Measurements from ENCODE around the gene AOX1. TPM values are rescaled to one million over a fixed set of nuclear protein-coding genes. Genes with fewer than 3 reads are reported as not detected.

Gene AOX1
- total and polyA plus RNA-seq, 7 donors = 1.6 to 65.5 (median 27.0) TPM

- Histone ChIP-seq H3K27ac (no peak overlapping the region), H3K4me3 (no peak overlapping the region), H3K36me3 (no peaks in the 10 kb centered on the region), H3K4me1 (no peaks in the 10 kb centered on the region), H3K27me3 (no peaks in the 10 kb centered on the region), H3K9me3 (no peaks in the 10 kb centered on the region)
- 84 to 87% methylated on average over 3 of the region's 3 CpGs for WGBS, 2 donors
- no peak for DNase-seq
- intact Hi-C loops (cut with DNase I) = no loop called here
- TF ChIP-seq POLR2AphosphoS5 (IDR thresholded peaks at IDR 0.05) = no peak
- TF ChIP-seq CTCF (IDR thresholded peaks at IDR 0.05) = no peak
- no peak for TF ChIP-seq POLR2A (IDR thresholded peaks at IDR 0.05)
- TF ChIP-seq EP300 (IDR thresholded peaks at IDR 0.05) = no peak
These were observed 13.4 kb downstream of the AOX1 start for GRCh38 chr2:200599206-200599605.

GRCh38 chr2:200600549-200601225, 14.9 kb downstream of the AOX1 start:
- TF ChIP-seq POLR2AphosphoS5 (IDR thresholded peaks at IDR 0.05) (no peak), EP300 (IDR thresholded peaks at IDR 0.05) (no peak), POLR2A (IDR thresholded peaks at IDR 0.05) (no peak), CTCF (IDR thresholded peaks at IDR 0.05) (no peak)
- Histone ChIP-seq H3K36me3 (no peaks in the 10 kb centered on the region), H3K9me3 (no peaks in the 10 kb centered on the region), H3K4me3 (no peak overlapping the region), H3K27me3 (no peaks in the 10 kb centered on the region), H3K4me1 (no peaks in the 10 kb centered on the region), H3K27ac (no peak overlapping the region)
- intact Hi-C loops (cut with DNase I) = no loop called here
- DNase-seq = no peak
- WGBS, 2 donors = 30 to 55% methylated on average over 7 of the region's 7 CpGs

GRCh38 chr2:200602584-200602983, 16.8 kb downstream of the AOX1 start:
- no peaks in the 10 kb centered on the region for H3K27me3 ChIP-seq
- TF ChIP-seq POLR2A (IDR thresholded peaks at IDR 0.05) = no peak
- TF ChIP-seq EP300 (IDR thresholded peaks at IDR 0.05) = no peak
- TF ChIP-seq CTCF (IDR thresholded peaks at IDR 0.05) = no peak
- no peak for TF ChIP-seq POLR2AphosphoS5 (IDR thresholded peaks at IDR 0.05)
- 93 to 97% methylated on average over 4 of the region's 4 CpGs for WGBS, 2 donors
- H3K9me3 ChIP-seq = no peaks in the 10 kb centered on the region
- no peak for DNase-seq
- peaks cover 0 to 11% (median 0%) of the 10 kb centered on the region in 4 donors for H3K36me3 ChIP-seq
- H3K27ac ChIP-seq = no peak overlapping the region
- H3K4me3 ChIP-seq = no peak overlapping the region
- no peaks in the 10 kb centered on the region for H3K4me1 ChIP-seq
- intact Hi-C loops (cut with DNase I) = no loop called here

- intact Hi-C loops (cut with DNase I) = no loop called here
- Histone ChIP-seq H3K4me3 (no peak overlapping the region), H3K36me3 (peaks cover 0 to 12% (median 0%) of the 10 kb centered on the region in 4 donors), H3K9me3 (no peaks in the 10 kb centered on the region), H3K27ac (no peak overlapping the region), H3K27me3 (no peaks in the 10 kb centered on the region), H3K4me1 (no peaks in the 10 kb centered on the region)
- 68 to 74% methylated on average over 3 of the region's 3 CpGs for WGBS, 2 donors
- no peak for TF ChIP-seq EP300 (IDR thresholded peaks at IDR 0.05)
- TF ChIP-seq POLR2A (IDR thresholded peaks at IDR 0.05) = no peak
- TF ChIP-seq POLR2AphosphoS5 (IDR thresholded peaks at IDR 0.05) = no peak
- no peak for DNase-seq
These were observed 18.2 kb downstream of the AOX1 start for GRCh38 chr2:200603972-200604371.

- no peak overlapping the region for H3K27ac ChIP-seq
These were observed 18.9 kb downstream of the AOX1 start for GRCh38 chr2:200604571-200605255.

More at GRCh38 chr2:200604571-200605255, 18.9 kb downstream of the AOX1 start:
- TF ChIP-seq POLR2AphosphoS5 (IDR thresholded peaks at IDR 0.05) (no peak), CTCF (IDR thresholded peaks at IDR 0.05) (no peak), POLR2A (IDR thresholded peaks at IDR 0.05) (no peak), EP300 (IDR thresholded peaks at IDR 0.05) (no peak)
- DNase-seq = no peak
- no peak overlapping the region for H3K4me3 ChIP-seq
- intact Hi-C loops (cut with DNase I) = no loop called here
- no peaks in the 10 kb centered on the region for H3K9me3 ChIP-seq
- 76 to 91% methylated on average over 5 of the region's 5 CpGs for WGBS, 2 donors
- H3K36me3 ChIP-seq = peaks cover 0 to 12% (median 0%) of the 10 kb centered on the region in 4 donors
- no peaks in the 10 kb centered on the region for H3K4me1 ChIP-seq
- no peaks in the 10 kb centered on the region for H3K27me3 ChIP-seq

All from sigmoid colon (tissue), 7 donors.